Measurements from ENCODE around the gene THSD4. TPM values are rescaled to one million over a fixed set of nuclear protein-coding genes. Genes with fewer than 3 reads are reported as not detected.
A peak's percentile ranks its signal among the peaks of the same experiment; 100 is the strongest.
"Not testable (repeated sequence)": the region's sequence is repeated elsewhere in the genome, so short reads cannot be mapped to it uniquely, and the experiment has no call there.

The THSD4 gene
- total RNA-seq, 1 donor from 2014 or later = 2.5 TPM

- H3K4me3 Mint-ChIP-seq (ENCODE audit: unreplicated experiment) = no peak overlapping the region
- Histone ChIP-seq H3K27ac (ENCODE audit: low read depth, low read length) (no peak overlapping the region), H3K79me2 (ENCODE audit: insufficient read depth, low read length) (no peaks in the 10 kb centered on the region), H3K9me3 (ENCODE audit: insufficient read depth, low read depth, low read length) (no peaks in the 10 kb centered on the region), H3K27me3 (ENCODE audit: insufficient read depth, low read length) (no peaks in the 10 kb centered on the region), H3K4me3 (ENCODE audit: insufficient read depth, low read depth, low read length) (no peak overlapping the region), H4K20me1 (ENCODE audit: insufficient read depth, low read length) (no peaks in the 10 kb centered on the region), H3K4me2 (ENCODE audit: low read length) (no peak overlapping the region), H2AFZ (ENCODE audit: low read depth, low read length) (no peak overlapping the region), H3K4me1 (ENCODE audit: insufficient read depth, low read length) (peaks cover 7% of the 10 kb centered on the region), H3K9ac (ENCODE audit: low read length) (no peak overlapping the region), H3K36me3 (ENCODE audit: insufficient read depth, low read length) (peaks cover 5% of the 10 kb centered on the region)
- H3K27me3 Mint-ChIP-seq (ENCODE audit: low read depth, unreplicated experiment) = peaks cover 5% of the 10 kb centered on the region
- no peak overlapping the region for H3K27ac Mint-ChIP-seq (ENCODE audit: unreplicated experiment)
- peaks cover 9% of the 10 kb centered on the region for H3K9me3 Mint-ChIP-seq (ENCODE audit: unreplicated experiment)
- peaks cover 3% of the 10 kb centered on the region for H3K4me1 Mint-ChIP-seq (ENCODE audit: low read depth, unreplicated experiment)
- H3K36me3 Mint-ChIP-seq (ENCODE audit: low read depth, unreplicated experiment) = no peaks in the 10 kb centered on the region
- FAIRE-seq = no peak
- DNase-seq (ENCODE audit: low read depth) = no peak
- TF ChIP-seq, protein P1, sequence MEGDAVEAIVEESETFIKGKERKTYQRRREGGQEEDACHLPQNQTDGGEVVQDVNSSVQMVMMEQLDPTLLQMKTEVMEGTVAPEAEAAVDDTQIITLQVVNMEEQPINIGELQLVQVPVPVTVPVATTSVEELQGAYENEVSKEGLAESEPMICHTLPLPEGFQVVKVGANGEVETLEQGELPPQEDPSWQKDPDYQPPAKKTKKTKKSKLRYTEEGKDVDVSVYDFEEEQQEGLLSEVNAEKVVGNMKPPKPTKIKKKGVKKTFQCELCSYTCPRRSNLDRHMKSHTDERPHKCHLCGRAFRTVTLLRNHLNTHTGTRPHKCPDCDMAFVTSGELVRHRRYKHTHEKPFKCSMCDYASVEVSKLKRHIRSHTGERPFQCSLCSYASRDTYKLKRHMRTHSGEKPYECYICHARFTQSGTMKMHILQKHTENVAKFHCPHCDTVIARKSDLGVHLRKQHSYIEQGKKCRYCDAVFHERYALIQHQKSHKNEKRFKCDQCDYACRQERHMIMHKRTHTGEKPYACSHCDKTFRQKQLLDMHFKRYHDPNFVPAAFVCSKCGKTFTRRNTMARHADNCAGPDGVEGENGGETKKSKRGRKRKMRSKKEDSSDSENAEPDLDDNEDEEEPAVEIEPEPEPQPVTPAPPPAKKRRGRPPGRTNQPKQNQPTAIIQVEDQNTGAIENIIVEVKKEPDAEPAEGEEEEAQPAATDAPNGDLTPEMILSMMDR (IDR thresholded peaks at IDR 0.05; ENCODE audit: insufficient read depth, low read depth, low read length) = no peak
- TF ChIP-seq EZH2 (IDR thresholded peaks at IDR 0.05; ENCODE audit: insufficient read depth, low read length) = no peak
Observed at GRCh38 chr15:71155534-71155933, 40.3 kb downstream of the THSD4 start.

DNA sequence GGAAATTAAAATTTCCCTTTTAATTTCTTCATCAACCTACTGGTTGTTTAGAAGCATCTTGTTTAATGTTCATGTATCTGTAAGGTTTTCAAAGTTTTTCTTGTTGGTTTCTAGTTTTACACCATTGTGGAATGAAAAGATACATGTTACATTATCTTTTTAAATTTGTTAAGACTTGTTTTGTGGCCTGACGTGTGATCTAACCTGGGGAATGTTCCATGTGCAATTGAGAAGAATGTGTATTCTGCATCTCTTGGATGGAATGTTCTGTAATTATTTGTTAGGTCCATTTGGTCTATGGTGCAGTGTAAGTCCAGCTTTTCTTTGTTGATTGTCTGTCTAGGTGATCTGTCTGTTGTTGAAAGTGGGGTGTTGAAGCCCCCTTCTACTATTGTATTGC is 45.7 kb downstream of the THSD4 start:
- H3K9me3 Mint-ChIP-seq (ENCODE audit: unreplicated experiment) = no peaks in the 10 kb centered on the region
- Histone ChIP-seq H3K9me3 (ENCODE audit: insufficient read depth, low read depth, low read length) (no peaks in the 10 kb centered on the region), H2AFZ (ENCODE audit: low read depth, low read length) (no peak overlapping the region), H3K36me3 (ENCODE audit: insufficient read depth, low read length) (no peaks in the 10 kb centered on the region), H3K4me3 (ENCODE audit: insufficient read depth, low read depth, low read length) (no peak overlapping the region), H4K20me1 (ENCODE audit: insufficient read depth, low read length) (no peaks in the 10 kb centered on the region), H3K4me1 (ENCODE audit: insufficient read depth, low read length) (no peaks in the 10 kb centered on the region), H3K27ac (ENCODE audit: low read depth, low read length) (no peak overlapping the region), H3K9ac (ENCODE audit: low read length) (no peak overlapping the region), H3K27me3 (ENCODE audit: insufficient read depth, low read length) (no peaks in the 10 kb centered on the region), H3K4me2 (ENCODE audit: low read length) (no peak overlapping the region), H3K79me2 (ENCODE audit: insufficient read depth, low read length) (no peaks in the 10 kb centered on the region)
- TF ChIP-seq, protein P1 (IDR thresholded peaks at IDR 0.05; ENCODE audit: insufficient read depth, low read depth, low read length) = no peak
- H3K27ac Mint-ChIP-seq (ENCODE audit: unreplicated experiment) = no peak overlapping the region
- H3K4me3 Mint-ChIP-seq (ENCODE audit: unreplicated experiment) = no peak overlapping the region
- H3K4me1 Mint-ChIP-seq (ENCODE audit: low read depth, unreplicated experiment) = no peaks in the 10 kb centered on the region
- no peaks in the 10 kb centered on the region for H3K36me3 Mint-ChIP-seq (ENCODE audit: low read depth, unreplicated experiment)
- peak; percentile 49 for FAIRE-seq
- DNase-seq (ENCODE audit: low read depth) = no peak
- no peaks in the 10 kb centered on the region for H3K27me3 Mint-ChIP-seq (ENCODE audit: low read depth, unreplicated experiment)

- Histone ChIP-seq H3K79me2 (ENCODE audit: insufficient read depth, low read length) (no peaks in the 10 kb centered on the region), H3K4me1 (ENCODE audit: insufficient read depth, low read length) (no peaks in the 10 kb centered on the region), H3K9ac (ENCODE audit: low read length) (no peak overlapping the region), H4K20me1 (ENCODE audit: insufficient read depth, low read length) (no peaks in the 10 kb centered on the region), H3K4me3 (ENCODE audit: insufficient read depth, low read depth, low read length) (no peak overlapping the region), H3K27me3 (ENCODE audit: insufficient read depth, low read length) (no peaks in the 10 kb centered on the region), H3K27ac (ENCODE audit: low read depth, low read length) (no peak overlapping the region), H2AFZ (ENCODE audit: low read depth, low read length) (no peak overlapping the region), H3K4me2 (ENCODE audit: low read length) (no peak overlapping the region), H3K9me3 (ENCODE audit: insufficient read depth, low read depth, low read length) (no peaks in the 10 kb centered on the region), H3K36me3 (ENCODE audit: insufficient read depth, low read length) (peaks cover 5% of the 10 kb centered on the region)
- H3K27me3 Mint-ChIP-seq (ENCODE audit: low read depth, unreplicated experiment) = no peaks in the 10 kb centered on the region
- no peak overlapping the region for H3K27ac Mint-ChIP-seq (ENCODE audit: unreplicated experiment)
- no peaks in the 10 kb centered on the region for H3K9me3 Mint-ChIP-seq (ENCODE audit: unreplicated experiment)
- TF ChIP-seq, protein P1 (IDR thresholded peaks at IDR 0.05; ENCODE audit: insufficient read depth, low read depth, low read length) = no peak
- TF ChIP-seq EZH2 (IDR thresholded peaks at IDR 0.05; ENCODE audit: insufficient read depth, low read length) = no peak
- FAIRE-seq (no peak), DNase-seq (ENCODE audit: low read depth) (no peak)
- no peaks in the 10 kb centered on the region for H3K36me3 Mint-ChIP-seq (ENCODE audit: low read depth, unreplicated experiment)
- H3K4me1 Mint-ChIP-seq (ENCODE audit: low read depth, unreplicated experiment) = no peaks in the 10 kb centered on the region
- no peak overlapping the region for H3K4me3 Mint-ChIP-seq (ENCODE audit: unreplicated experiment)
Observed at GRCh38 chr15:71162309-71162708, 47.0 kb downstream of the THSD4 start.

DNA sequence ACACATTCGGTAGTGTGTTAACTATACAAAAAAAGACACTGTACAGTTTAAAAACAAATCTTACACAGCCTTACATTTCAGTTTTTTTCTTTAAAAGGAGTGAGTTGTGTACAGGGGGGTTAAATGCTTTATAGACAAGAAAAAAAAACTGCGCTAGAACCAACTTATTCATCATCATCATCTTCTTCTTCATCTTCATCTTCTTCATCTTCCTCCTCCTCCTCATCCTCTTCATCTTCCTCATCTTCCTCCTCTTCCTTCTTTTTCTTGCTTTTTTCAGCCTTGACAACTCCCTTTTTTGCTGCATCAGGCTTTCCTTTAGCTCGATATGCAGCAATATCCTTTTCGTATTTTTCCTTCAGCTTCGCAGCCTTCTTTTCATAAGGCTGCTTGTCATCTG is 49.3 kb downstream of the THSD4 start:
- FAIRE-seq = not testable (repeated sequence)

More for the DNA sequence above, 49.3 kb downstream of the THSD4 start:
- H3K36me3 Mint-ChIP-seq (ENCODE audit: low read depth, unreplicated experiment); H3K4me1 Mint-ChIP-seq (ENCODE audit: low read depth, unreplicated experiment); H3K9me3 ChIP-seq (ENCODE audit: insufficient read depth, low read depth, low read length); H3K27ac ChIP-seq (ENCODE audit: low read depth, low read length); H3K27me3 ChIP-seq (ENCODE audit: insufficient read depth, low read length); H3K9ac ChIP-seq (ENCODE audit: low read length); H3K9me3 Mint-ChIP-seq (ENCODE audit: unreplicated experiment); H3K4me1 ChIP-seq (ENCODE audit: insufficient read depth, low read length); H3K27ac Mint-ChIP-seq (ENCODE audit: unreplicated experiment); DNase-seq (ENCODE audit: low read depth); H3K4me2 ChIP-seq (ENCODE audit: low read length); H3K4me3 Mint-ChIP-seq (ENCODE audit: unreplicated experiment); H3K36me3 ChIP-seq (ENCODE audit: insufficient read depth, low read length); H2AFZ ChIP-seq (ENCODE audit: low read depth, low read length); H3K79me2 ChIP-seq (ENCODE audit: insufficient read depth, low read length); H4K20me1 ChIP-seq (ENCODE audit: insufficient read depth, low read length); H3K27me3 Mint-ChIP-seq (ENCODE audit: low read depth, unreplicated experiment); H3K4me3 ChIP-seq (ENCODE audit: insufficient read depth, low read depth, low read length): not testable (repeated sequence)
